HG03342 (cell line): ENCODE data around the gene TACR2.
"Not testable (repeated sequence)": the region's sequence is repeated elsewhere in the genome, so short reads cannot be mapped to it uniquely, and the experiment has no call there.

Experiments
- ATAC-seq: cut with Tn5 transposase; IDR thresholded peaks from one replicate; pipeline ENCODE4 v1.9.1; 2021; ENCODE audit warnings: mild to moderate bottlenecking, moderate library complexity; ENCODE audit not compliant: unreplicated experiment

Gene TACR2

GRCh38 chr10:69451209-69451783, 34.6 kb upstream of the TACR2 start, which contains the start of gene TSPAN15:
Gene TSPAN15 (plus strand): TSS chr10:69451465. CDS start chr10:69451595, 130 bp downstream.
- peak; percentile 87 for ATAC-seq

- not testable (repeated sequence) for ATAC-seq
Measured at GRCh38 chr10:69450395-69450794, 33.7 kb upstream of the TACR2 start.

- peak; percentile 57 for ATAC-seq
Measured at GRCh38 chr10:69449841-69450240, 33.1 kb upstream of the TACR2 start.

- no peak for ATAC-seq
Measured at GRCh38 chr10:69446650-69447151, 30.0 kb upstream of the TACR2 start.

GRCh38 chr10:69446229-69446628, 29.5 kb upstream of the TACR2 start:
- no peak for ATAC-seq

- no peak for ATAC-seq
Measured at GRCh38 chr10:69445041-69445440, 28.3 kb upstream of the TACR2 start.

- ATAC-seq, result no peak
Measured at GRCh38 chr10:69443354-69443753, 26.6 kb upstream of the TACR2 start.

GRCh38 chr10:69439813-69440506, 23.2 kb upstream of the TACR2 start:
- ATAC-seq, result no peak

GRCh38 chr10:69439350-69439739, 22.6 kb upstream of the TACR2 start:
- no peak for ATAC-seq

GRCh38 chr10:69438536-69439349, 22.0 kb upstream of the TACR2 start:
- ATAC-seq, result no peak

GRCh38 chr10:69437321-69438259, 20.9 kb upstream of the TACR2 start:
- ATAC-seq, result no peak

- no peak for ATAC-seq
Measured at GRCh38 chr10:69435966-69436520, 19.3 kb upstream of the TACR2 start.

- ATAC-seq, result no peak
Measured at GRCh38 chr10:69434926-69435325, 18.2 kb upstream of the TACR2 start.

- ATAC-seq, result no peak
Measured at GRCh38 chr10:69434169-69434568, 17.5 kb upstream of the TACR2 start.

- ATAC-seq, result no peak
Measured at GRCh38 chr10:69428165-69428564, 11.4 kb upstream of the TACR2 start.

- no peak for ATAC-seq
Measured at GRCh38 chr10:69426376-69426727, 9.6 kb upstream of the TACR2 start.

GRCh38 chr10:69425511-69426298, 9.0 kb upstream of the TACR2 start:
- ATAC-seq, result no peak

- no peak for ATAC-seq
Measured at GRCh38 chr10:69425041-69425440, 8.3 kb upstream of the TACR2 start.

GRCh38 chr10:69422676-69423075, 6.0 kb upstream of the TACR2 start:
- ATAC-seq, result no peak
